Lower leg skin (tissue), 4 donors: Measurements from ENCODE around the gene PEX16. TPM values are rescaled to one million over a fixed set of nuclear protein-coding genes. Genes with fewer than 3 reads are reported as not detected.

ENCODE experiments used
- DNase-seq, 2 donors: peaks; one replicate each; pipeline ENCODE4 v3.0.0-alpha.2; 2019; ENCODE audit warnings: low spot score in 2 of 2
- H3K4me3 ChIP-seq: fragments of 200-600 bp; sonication (generic); 2 replicates; pipeline ENCODE4 v1.5.1; 2017; ENCODE audit warnings: mild to moderate bottlenecking, low read depth; ENCODE audit not compliant: poor library complexity, severe bottlenecking
- POLR2A ChIP-seq, 2 donors: fragments of 450-650 bp; IDR thresholded peaks; one replicate each; pipeline ENCODE4 v1.6.1; 2016 to 2017; ENCODE audit warnings: antibody characterized with exemption in 2 of 2, mild to moderate bottlenecking in 1 of 2, moderate library complexity in 1 of 2
- WGBS, 2 donors: methylation state at CpG; one replicate each; pipeline ENCODE4 v1.1.5; 2018; 5-methylcytosine and 5-hydroxymethylcytosine counted together
- intact Hi-C: fragments of 100-400 bp; cut with DNase I; formaldehyde crosslinking; loops from one replicate; pipeline ENCODE4 v1.15.0; 2023; ENCODE audit warnings: low total_unique reads
- total RNA-seq, 4 donors: library from RNA; depleted of rRNA; stranded (reverse); fragments of >200 nt; gene quantifications; one replicate each; pipeline ENCODE4 v1.1.0, GENCODE V29; 2016
- TF ChIP-seq, protein P1 (sequence below), 3 donors: fragments of 450-650 bp; IDR thresholded peaks; one replicate each; pipeline ENCODE4 v1.5.1; 2016; ENCODE audit warnings: antibody characterized with exemption in 3 of 3, mild to moderate bottlenecking in 3 of 3, moderate library complexity in 2 of 3

PEX16 gene
- total RNA-seq, 4 donors from 2014 or later: 36.7 to 52.8 (median 41.2) TPM

DNA sequence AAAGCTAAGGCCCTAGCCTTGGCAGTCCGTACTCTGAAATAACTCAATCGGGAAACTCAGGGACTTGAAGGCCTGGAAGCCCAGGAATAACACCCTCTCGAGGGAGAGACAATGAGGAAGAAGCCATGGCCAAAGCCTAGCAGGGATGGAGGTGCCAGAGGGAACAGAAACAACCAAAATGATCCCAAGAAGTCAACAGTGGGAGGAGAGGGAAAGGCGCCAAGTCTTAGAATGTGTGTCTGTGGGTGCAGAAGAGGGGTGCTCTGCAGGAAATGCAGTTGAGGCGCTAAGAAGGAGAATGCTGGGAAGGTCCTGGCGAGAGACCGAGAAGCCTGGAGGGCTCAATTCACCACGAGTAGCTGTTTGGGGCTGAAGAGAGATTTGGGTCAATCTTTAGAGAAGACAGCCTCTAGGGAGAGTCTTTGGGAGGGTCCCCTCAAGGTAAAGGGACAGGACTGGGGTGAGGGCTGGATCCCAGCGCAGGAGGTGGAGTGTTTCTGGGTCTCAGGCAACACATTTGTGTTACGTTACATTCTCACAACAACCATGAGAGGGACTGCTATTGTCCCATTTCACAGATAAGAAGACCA lies 33.0 kb downstream of the PEX16 start:
- TF ChIP-seq, protein P1, sequence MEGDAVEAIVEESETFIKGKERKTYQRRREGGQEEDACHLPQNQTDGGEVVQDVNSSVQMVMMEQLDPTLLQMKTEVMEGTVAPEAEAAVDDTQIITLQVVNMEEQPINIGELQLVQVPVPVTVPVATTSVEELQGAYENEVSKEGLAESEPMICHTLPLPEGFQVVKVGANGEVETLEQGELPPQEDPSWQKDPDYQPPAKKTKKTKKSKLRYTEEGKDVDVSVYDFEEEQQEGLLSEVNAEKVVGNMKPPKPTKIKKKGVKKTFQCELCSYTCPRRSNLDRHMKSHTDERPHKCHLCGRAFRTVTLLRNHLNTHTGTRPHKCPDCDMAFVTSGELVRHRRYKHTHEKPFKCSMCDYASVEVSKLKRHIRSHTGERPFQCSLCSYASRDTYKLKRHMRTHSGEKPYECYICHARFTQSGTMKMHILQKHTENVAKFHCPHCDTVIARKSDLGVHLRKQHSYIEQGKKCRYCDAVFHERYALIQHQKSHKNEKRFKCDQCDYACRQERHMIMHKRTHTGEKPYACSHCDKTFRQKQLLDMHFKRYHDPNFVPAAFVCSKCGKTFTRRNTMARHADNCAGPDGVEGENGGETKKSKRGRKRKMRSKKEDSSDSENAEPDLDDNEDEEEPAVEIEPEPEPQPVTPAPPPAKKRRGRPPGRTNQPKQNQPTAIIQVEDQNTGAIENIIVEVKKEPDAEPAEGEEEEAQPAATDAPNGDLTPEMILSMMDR (IDR thresholded peaks at IDR 0.05): no peak
- no peak for TF ChIP-seq POLR2A (IDR thresholded peaks at IDR 0.05)

DNA sequence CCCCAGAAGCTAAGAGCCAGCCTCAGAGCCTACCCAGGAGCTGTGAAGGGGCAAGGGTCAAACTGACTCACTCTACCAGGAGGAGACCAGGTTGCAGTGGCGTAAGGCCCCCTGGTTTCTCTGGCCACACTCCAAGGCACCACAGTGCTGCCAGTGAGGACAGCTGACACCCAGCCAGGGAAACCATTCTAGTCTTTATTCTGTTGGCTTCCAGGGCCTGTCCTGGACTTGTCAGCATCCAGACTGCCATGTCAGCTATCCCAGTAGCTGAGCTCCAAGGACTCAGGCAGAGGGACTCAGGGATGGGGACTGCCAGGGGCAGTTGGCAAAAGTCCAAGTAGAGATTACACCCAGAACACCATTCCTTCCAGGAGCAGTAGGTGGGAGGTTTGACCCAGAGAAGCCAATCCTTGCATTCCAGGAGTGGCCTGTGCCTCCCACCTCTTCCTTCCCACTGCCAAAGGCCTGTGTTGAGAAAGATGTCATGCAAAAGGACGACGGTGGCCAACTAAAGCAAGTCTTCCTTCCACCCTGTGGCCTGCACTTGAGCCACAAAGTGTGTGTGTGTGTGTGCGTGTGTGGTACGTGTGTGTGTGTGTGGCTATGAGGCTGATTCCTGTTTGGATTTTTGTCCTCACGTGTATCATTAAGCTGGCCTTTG lies 35.8 kb downstream of the PEX16 start:
- intact Hi-C loops: no loop called here
- WGBS, 2 donors: 79 to 81% methylated on average over 5 to 6 of the region's 6 CpGs
- no peak overlapping the region for H3K4me3 ChIP-seq
- TF ChIP-seq POLR2A (IDR thresholded peaks at IDR 0.05): no peak
- TF ChIP-seq, protein P1 (IDR thresholded peaks at IDR 0.05): no peak
- no peak for DNase-seq

More for the DNA sequence above, 33.0 kb downstream of the PEX16 start:
- 80 to 83% methylated on average over 10 of the region's 10 CpGs for WGBS, 2 donors
- intact Hi-C loops: no loop called here
- no peak overlapping the region for H3K4me3 ChIP-seq
- no peak for DNase-seq

DNA sequence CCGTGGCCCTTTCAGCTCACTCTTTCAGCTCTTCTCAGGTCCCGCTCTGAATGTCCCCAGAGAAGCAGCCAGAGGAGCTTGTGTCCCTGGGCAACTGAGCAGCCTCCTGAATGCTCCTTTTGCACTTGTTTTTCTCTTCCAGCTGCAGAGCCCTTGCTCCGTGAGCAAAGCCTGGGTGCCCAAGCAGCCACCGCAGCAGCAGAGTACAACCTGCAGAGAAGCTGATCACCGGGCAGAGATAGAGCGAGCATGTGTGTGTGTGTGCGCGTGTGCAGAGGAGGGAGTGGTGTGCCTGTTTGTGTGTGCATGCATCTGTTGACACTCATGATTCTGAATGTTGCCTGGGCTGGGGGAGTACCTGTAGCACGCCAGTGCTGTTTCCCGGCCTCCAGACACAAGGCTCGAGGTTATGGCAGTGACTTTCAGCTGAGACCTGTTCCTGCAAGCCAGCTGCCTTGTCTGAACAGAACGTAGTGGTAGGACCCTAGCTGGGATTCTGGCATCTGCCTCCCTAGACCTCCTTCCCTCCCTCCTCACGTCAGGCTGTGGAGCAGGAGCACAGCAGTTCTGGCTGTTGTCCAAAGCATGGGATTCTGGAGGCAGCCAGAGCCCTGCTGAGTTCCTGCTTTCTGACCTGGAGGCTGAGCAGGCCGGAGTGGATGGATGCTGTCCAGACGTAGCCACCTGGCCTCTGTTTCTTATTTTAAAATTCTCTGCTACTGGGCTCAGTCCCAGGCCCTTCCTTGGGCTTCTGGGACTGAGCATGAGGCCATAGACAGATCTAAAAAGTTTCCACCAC lies 36.7 kb downstream of the PEX16 start:
- TF ChIP-seq, protein P1 (IDR thresholded peaks at IDR 0.05): no peak
- TF ChIP-seq POLR2A (IDR thresholded peaks at IDR 0.05): no peak
- intact Hi-C loops: no loop called here
- no peak overlapping the region for H3K4me3 ChIP-seq
- WGBS, 2 donors: 87 to 91% methylated on average over 15 of the region's 15 CpGs
- DNase-seq: no peak

DNA sequence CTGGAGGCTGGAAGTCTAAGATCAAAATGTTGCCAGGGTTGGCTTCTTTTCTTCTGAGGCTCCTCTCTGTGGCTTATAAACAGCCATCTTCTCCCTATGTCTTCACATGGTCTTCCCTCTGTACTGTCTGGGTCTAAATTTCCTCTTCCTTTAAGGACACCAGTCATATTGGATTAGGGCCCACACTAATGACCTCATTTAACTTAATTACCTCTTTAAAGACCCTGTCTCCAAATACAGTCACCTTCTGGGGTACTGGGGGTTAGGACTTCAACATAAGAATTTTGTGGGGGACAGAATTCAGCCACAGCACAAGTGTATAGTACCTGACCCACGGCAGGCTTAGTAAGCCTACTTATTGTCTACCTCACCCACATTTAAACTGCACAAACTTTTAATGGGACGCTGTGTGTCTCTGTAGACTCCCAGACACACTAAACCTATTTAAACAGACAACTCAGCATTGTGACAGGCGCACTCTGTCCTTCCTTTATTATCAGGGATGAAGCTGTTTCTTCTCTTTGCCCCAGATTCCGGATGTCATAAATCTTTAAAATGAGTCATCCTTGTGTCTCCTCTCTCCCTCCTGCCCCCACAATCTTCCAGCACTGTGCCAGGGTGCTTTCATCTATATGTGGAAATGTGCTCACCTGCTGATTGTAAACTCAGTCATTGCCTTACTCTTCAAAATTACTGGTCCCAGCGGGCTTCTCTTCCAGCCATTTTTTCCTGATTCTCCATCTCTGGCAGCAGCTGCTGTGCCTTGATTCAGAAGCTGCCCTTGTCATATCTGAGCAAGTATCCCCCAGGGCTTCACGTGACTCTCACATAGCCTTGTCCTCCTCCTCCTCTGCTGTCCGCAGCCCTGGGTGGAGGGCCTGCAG lies 37.6 kb downstream of the PEX16 start:
- no peak overlapping the region for H3K4me3 ChIP-seq
- TF ChIP-seq POLR2A (IDR thresholded peaks at IDR 0.05): no peak
- TF ChIP-seq, protein P1 (IDR thresholded peaks at IDR 0.05): no peak
- DNase-seq: no peak
- intact Hi-C loops: loop anchor here (10.0 kb wide), 1 partner anchor 125 kb away; no protein-coding TSS in a partner anchor
- WGBS, 2 donors: 80 to 86% methylated on average over 7 of the region's 7 CpGs

DNA sequence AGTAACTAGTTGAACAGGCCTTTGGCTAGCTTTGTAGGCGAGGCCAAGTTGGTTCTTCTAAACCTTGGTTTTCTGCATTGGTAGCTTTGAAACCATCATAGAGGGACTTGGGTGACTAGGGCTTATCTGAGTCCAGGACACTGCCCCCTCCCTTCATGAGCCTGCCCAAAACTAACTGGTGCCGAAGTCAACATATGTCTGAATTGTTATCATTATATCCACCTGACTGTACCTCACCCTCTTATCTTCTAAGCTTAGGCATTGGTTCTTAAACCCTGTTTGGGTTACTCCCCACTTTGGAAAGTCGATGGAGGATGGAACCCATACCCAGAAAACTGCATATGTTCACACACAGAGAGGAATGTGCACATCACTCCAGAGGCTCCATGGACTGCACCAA lies 39.8 kb downstream of the PEX16 start:
- DNase-seq: no peak
- intact Hi-C loops: loop anchor here (10.0 kb wide), 1 partner anchor 127 kb away; no protein-coding TSS in a partner anchor
- H3K4me3 ChIP-seq: no peak overlapping the region
- 95 to 96% methylated on average over 3 of the region's 3 CpGs for WGBS, 2 donors
- TF ChIP-seq, protein P1 (IDR thresholded peaks at IDR 0.05): no peak
- no peak for TF ChIP-seq POLR2A (IDR thresholded peaks at IDR 0.05)
